Hematopoietic multipotent progenitor cell treated with erythropoietin and hydrocortisone succinate and interleukin-3 and kit ligand, for 4 days (in vitro differentiated cells): Measurements from ENCODE around the gene S100A16.

ENCODE experiments used
- DNase-seq: peaks from one replicate; pipeline ENCODE4 v3.0.0-alpha.2; 2015

The S100A16 gene

DNA sequence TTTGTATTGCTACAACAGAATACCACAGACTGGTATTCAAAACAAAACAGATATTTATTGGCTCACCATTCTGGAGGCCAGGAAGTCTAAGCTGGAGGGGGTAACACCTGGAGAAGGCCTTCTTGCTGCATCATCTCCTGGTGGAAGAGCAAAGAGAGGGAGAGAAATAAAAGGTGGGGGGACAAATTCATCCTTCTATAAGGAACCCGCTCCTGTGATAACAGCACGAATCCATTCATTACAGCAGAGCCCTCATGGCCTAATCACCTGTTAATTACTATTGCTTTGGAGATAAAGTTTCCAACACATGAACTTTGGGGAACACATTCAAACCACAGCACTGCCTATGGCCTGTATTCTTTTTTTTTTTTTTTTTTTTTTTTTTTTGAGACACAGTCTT, 52.7 kb downstream of the S100A16 start:
- no peak for DNase-seq

GRCh38 chr1:153557877-153558276, 55.1 kb downstream of the S100A16 start:
- DNase-seq, result no peak
